OCI-LY3 (cell line): ENCODE data around the gene PAX5.
A peak's percentile ranks its signal among the peaks of the same experiment; 100 is the strongest.

Source experiments
- H2AFZ ChIP-seq: fragments of 200-600, 300-600 bp; shearing (Covaris generic); 2 replicates; pipeline ENCODE4 v1.6.0; 2014; ENCODE audit warnings: antibody characterized with exemption, low read depth, low read length
- H3K27ac ChIP-seq: fragments of 200-600, 300-600 bp; sonication (generic); 2 replicates; pipeline ENCODE4 v1.5.1; 2014; ENCODE audit warnings: mild to moderate bottlenecking, low read length, moderate library complexity, mixed read lengths
- H3K27me3 ChIP-seq: fragments of 200-600, 300-600 bp; sonication (generic); 2 replicates; pipeline ENCODE4 v1.6.1; 2014; ENCODE audit warnings: low read depth, low read length, mixed read lengths
- H3K36me3 ChIP-seq: fragments of 200-600, 300-600 bp; sonication (generic); replicated peaks from 2 replicates; pipeline ENCODE3; 2014; ENCODE audit warnings: low read depth, low read length, mixed read lengths
- H3K4me1 ChIP-seq: fragments of 300-600, 200-600 bp; sonication (generic); 2 replicates; pipeline ENCODE4 v1.6.1; 2014; ENCODE audit warnings: low read length, mixed read lengths
- H3K4me2 ChIP-seq: fragments of 200-600, 300-600 bp; sonication (generic); 2 replicates; pipeline ENCODE4 v1.6.1; 2014; ENCODE audit warnings: low read length, mixed read lengths
- H3K4me3 ChIP-seq: fragments of 300-600, 200-600 bp; sonication (generic); 2 replicates; pipeline ENCODE4 v1.5.1; 2014; ENCODE audit warnings: antibody characterized with exemption, mild to moderate bottlenecking, low read length, moderate library complexity
- H3K79me2 ChIP-seq: fragments of 300-600, 200-600 bp; shearing (Covaris generic); 2 replicates; pipeline ENCODE4 v1.6.1; 2014; ENCODE audit warnings: mild to moderate bottlenecking, low read length, mixed read lengths
- H3K9ac ChIP-seq: fragments of 300-600, 200-600 bp; shearing (Covaris generic); 2 replicates; pipeline ENCODE4 v1.6.0; 2014; ENCODE audit warnings: mild to moderate bottlenecking, low read length, moderate library complexity
- H3K9me3 ChIP-seq: fragments of 200-600, 300-600 bp; shearing (Covaris generic); 2 replicates; pipeline ENCODE4 v1.6.1; 2014; ENCODE audit warnings: low read length, mixed read lengths; ENCODE audit not compliant: insufficient read depth
- H4K20me1 ChIP-seq: fragments of 200-600, 300-600 bp; sonication (generic); 2 replicates; pipeline ENCODE4 v1.6.1; 2016; ENCODE audit warnings: low read length, mixed read lengths; ENCODE audit not compliant: insufficient read depth
- EZH2phosphoT487 ChIP-seq: fragments of 200-600 bp; shearing (Covaris generic); IDR thresholded peaks from 2 replicates; pipeline ENCODE4 v1.6.1; 2018; ENCODE audit warnings: antibody characterized with exemption, mixed run types, low read depth
- TF ChIP-seq, protein P1 (sequence below): fragments of 200-600, 300-600 bp; sonication (generic); IDR thresholded peaks from 2 replicates; pipeline ENCODE4 v1.5.1; 2014; ENCODE audit warnings: antibody characterized with exemption, low read length, low read depth

PAX5 gene

DNA sequence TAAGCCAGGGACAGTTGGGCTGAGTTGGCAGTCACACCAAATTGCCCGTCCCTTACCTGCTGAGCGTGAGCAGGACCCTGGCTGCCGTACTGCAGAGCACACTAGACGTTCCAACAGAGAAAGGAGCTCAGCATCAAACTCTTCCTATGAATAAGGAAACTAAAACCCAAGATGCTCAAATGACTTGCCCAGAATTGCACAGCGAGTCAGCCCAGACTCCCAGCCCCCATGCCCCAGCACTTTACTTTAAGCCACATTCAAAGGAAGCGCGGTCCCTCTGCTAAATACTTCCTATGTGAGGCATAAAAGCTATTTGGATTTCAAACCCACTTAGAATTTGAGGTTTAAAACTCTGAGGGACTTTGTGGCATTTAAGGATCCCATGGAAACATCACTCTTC is 23.9 kb downstream of the PAX5 start:
- Histone ChIP-seq H3K9me3 (no peaks in the 10 kb centered on the region), H2AFZ (no peak overlapping the region), H4K20me1 (peaks cover 69% of the 10 kb centered on the region), H3K9ac (no peak overlapping the region), H3K4me3 (no peak overlapping the region), H3K4me2 (peak overlapping the region; percentile 2; the same call in 1 of the 2 replicates), H3K4me1 (peaks cover 96% of the 10 kb centered on the region), H3K27me3 (no peaks in the 10 kb centered on the region), H3K79me2 (peaks cover 100% of the 10 kb centered on the region), H3K36me3 (peaks cover 78% of the 10 kb centered on the region), H3K27ac (peak overlapping the region; percentile 43)
- TF ChIP-seq, protein P1, sequence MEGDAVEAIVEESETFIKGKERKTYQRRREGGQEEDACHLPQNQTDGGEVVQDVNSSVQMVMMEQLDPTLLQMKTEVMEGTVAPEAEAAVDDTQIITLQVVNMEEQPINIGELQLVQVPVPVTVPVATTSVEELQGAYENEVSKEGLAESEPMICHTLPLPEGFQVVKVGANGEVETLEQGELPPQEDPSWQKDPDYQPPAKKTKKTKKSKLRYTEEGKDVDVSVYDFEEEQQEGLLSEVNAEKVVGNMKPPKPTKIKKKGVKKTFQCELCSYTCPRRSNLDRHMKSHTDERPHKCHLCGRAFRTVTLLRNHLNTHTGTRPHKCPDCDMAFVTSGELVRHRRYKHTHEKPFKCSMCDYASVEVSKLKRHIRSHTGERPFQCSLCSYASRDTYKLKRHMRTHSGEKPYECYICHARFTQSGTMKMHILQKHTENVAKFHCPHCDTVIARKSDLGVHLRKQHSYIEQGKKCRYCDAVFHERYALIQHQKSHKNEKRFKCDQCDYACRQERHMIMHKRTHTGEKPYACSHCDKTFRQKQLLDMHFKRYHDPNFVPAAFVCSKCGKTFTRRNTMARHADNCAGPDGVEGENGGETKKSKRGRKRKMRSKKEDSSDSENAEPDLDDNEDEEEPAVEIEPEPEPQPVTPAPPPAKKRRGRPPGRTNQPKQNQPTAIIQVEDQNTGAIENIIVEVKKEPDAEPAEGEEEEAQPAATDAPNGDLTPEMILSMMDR: no peak
- TF ChIP-seq EZH2phosphoT487: no peak

DNA sequence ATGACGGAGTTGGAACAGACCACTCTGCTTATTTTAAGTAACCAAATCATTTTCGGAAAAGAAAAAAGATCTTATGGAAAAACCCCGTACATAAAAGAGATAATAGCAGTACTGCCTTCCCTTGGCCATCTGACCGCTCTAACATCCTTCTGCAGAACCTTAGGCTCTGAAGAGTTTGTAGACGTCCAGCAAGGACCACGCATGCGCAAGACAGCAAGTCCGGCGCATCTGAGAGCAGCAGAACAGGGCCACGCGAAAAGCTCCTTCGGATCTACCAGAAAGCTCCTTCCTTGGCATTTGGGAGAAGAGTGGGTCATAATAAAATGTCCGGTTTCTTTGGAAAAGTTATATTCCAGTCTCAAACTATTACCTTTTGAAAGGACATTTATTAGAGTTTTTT is 26.8 kb downstream of the PAX5 start:
- peak overlapping the region; percentile 61 for H3K4me2 ChIP-seq
- H3K4me3 ChIP-seq: no peak overlapping the region
- no peak overlapping the region for H2AFZ ChIP-seq
- H3K79me2 ChIP-seq: peaks cover 100% of the 10 kb centered on the region
- H4K20me1 ChIP-seq: peaks cover 45% of the 10 kb centered on the region
- TF ChIP-seq EZH2phosphoT487: no peak
- TF ChIP-seq, protein P1: no peak
- no peaks in the 10 kb centered on the region for H3K27me3 ChIP-seq
- H3K27ac ChIP-seq: peak overlapping the region; percentile 85
- H3K9me3 ChIP-seq: no peaks in the 10 kb centered on the region
- H3K9ac ChIP-seq: no peak overlapping the region
- H3K4me1 ChIP-seq: peaks cover 98% of the 10 kb centered on the region
- peaks cover 73% of the 10 kb centered on the region for H3K36me3 ChIP-seq

DNA sequence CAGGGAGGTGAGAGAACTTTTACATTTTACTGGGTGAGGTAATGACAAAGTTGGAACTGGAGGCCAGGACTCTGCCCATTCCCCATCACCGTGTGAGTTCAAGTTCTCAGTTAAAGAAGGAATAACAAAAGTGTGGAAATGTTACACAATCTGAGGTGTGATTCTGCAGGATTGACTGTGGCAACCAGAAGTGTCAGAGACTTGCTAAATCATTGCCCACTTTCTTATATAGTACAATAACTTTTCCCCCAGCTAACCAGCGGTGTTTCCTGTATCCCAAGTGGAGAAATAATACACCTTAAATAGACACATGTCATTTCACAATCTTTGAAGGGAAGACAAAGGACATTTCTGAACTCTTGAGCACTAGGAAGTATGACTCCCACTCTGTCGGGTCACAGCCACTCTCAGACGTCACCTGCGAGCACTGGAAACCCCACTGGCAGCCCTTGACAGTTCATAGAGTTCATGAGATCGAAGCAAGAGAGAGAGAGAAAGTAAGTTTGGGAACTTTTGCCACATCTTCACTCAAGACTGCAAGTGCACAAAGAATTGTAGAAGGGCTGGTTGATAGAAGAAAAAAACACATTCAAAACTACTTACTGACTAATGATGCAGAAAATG is 28.4 kb downstream of the PAX5 start:
- H2AFZ ChIP-seq: no peak overlapping the region
- peak overlapping the region; percentile 85 for H3K27ac ChIP-seq
- no peak for TF ChIP-seq EZH2phosphoT487
- TF ChIP-seq, protein P1: no peak
- H3K36me3 ChIP-seq: peaks cover 72% of the 10 kb centered on the region
- H3K27me3 ChIP-seq: no peaks in the 10 kb centered on the region
- peak overlapping the region; percentile 26 for H3K4me3 ChIP-seq
- peaks cover 35% of the 10 kb centered on the region for H4K20me1 ChIP-seq
- H3K9ac ChIP-seq: peak overlapping the region; percentile 56
- peaks cover 100% of the 10 kb centered on the region for H3K79me2 ChIP-seq
- no peaks in the 10 kb centered on the region for H3K9me3 ChIP-seq
- peak overlapping the region; percentile 61 for H3K4me2 ChIP-seq
- H3K4me1 ChIP-seq: peaks cover 98% of the 10 kb centered on the region

DNA sequence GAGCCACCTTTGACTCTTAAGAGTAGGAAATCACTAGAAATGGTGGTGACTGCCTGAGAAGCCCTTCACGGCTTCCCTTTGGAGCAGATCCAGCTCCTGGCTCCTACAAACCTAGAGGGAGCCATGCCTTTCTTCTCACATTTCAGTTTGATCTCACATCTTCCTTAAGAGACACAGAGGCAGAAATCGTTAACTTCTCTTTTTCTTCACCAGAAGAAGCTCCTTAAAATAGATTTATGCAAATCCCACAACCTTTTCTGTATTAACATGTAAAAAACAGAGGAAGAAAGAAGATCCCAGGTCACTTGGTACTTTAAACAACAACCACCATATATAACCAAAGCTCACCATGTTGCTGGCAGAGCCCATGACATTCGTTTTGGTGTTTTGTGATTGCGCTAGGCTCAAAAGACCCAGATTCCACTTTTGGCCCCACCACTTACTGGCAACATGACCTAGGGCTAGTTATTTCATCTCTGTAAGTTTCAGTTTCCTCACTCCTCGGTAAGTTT is 29.6 kb downstream of the PAX5 start:
- H3K4me2 ChIP-seq: peak overlapping the region; percentile 61
- peaks cover 31% of the 10 kb centered on the region for H4K20me1 ChIP-seq
- H3K36me3 ChIP-seq: peaks cover 68% of the 10 kb centered on the region
- H3K79me2 ChIP-seq: peaks cover 100% of the 10 kb centered on the region
- H3K27me3 ChIP-seq: no peaks in the 10 kb centered on the region
- no peak for TF ChIP-seq EZH2phosphoT487
- TF ChIP-seq, protein P1: no peak
- no peak overlapping the region for H2AFZ ChIP-seq
- peak overlapping the region; percentile 85 for H3K27ac ChIP-seq
- H3K9ac ChIP-seq: peak overlapping the region; percentile 56
- H3K4me3 ChIP-seq: peak overlapping the region; percentile 26
- no peaks in the 10 kb centered on the region for H3K9me3 ChIP-seq
- peaks cover 100% of the 10 kb centered on the region for H3K4me1 ChIP-seq
